ENCODE data around the gene ADAMTSL5.
A peak's percentile ranks its signal among the peaks of the same experiment; 100 is the strongest.
"Not testable (repeated sequence)": the region's sequence is repeated elsewhere in the genome, so short reads cannot be mapped to it uniquely, and the experiment has no call there.

The ADAMTSL5 gene, protein sequence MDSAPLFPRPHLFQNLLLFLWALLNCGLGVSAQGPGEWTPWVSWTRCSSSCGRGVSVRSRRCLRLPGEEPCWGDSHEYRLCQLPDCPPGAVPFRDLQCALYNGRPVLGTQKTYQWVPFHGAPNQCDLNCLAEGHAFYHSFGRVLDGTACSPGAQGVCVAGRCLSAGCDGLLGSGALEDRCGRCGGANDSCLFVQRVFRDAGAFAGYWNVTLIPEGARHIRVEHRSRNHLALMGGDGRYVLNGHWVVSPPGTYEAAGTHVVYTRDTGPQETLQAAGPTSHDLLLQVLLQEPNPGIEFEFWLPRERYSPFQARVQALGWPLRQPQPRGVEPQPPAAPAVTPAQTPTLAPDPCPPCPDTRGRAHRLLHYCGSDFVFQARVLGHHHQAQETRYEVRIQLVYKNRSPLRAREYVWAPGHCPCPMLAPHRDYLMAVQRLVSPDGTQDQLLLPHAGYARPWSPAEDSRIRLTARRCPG

GRCh38 chr19:1512671-1513498, at the start of gene ADAMTSL5:
Gene ADAMTSL5 (minus strand): TSS chr19:1513019. CDS start chr19:1510943, 2,076 bp downstream.
- H3K4me3 Mint-ChIP-seq = peak within 1 kb of the TSS; percentile 71
- no peaks in the 10 kb centered on the region for H3K9me3 Mint-ChIP-seq
- H3K4me1 Mint-ChIP-seq (ENCODE audit: low read depth) = peaks cover 3% of the 10 kb centered on the region
- peaks cover 18% of the 10 kb centered on the region for H3K27me3 Mint-ChIP-seq (ENCODE audit: low read depth)
- H3K36me3 Mint-ChIP-seq (ENCODE audit: low read depth) = no peaks in the 10 kb centered on the region
- no peak within 1 kb of the TSS for H3K27ac Mint-ChIP-seq

GRCh38 chr19:1561236-1561842, 48.5 kb upstream of the ADAMTSL5 start:
- H3K27ac Mint-ChIP-seq = no peak overlapping the region
- no peaks in the 10 kb centered on the region for H3K36me3 Mint-ChIP-seq (ENCODE audit: low read depth)
- no peaks in the 10 kb centered on the region for H3K4me1 Mint-ChIP-seq (ENCODE audit: low read depth)
- H3K4me3 Mint-ChIP-seq = no peak overlapping the region
- H3K9me3 Mint-ChIP-seq = no peaks in the 10 kb centered on the region
- H3K27me3 Mint-ChIP-seq (ENCODE audit: low read depth) = peaks cover 4% of the 10 kb centered on the region

GRCh38 chr19:1560286-1560882, 47.6 kb upstream of the ADAMTSL5 start:
- H3K4me3 Mint-ChIP-seq = no peak overlapping the region
- no peaks in the 10 kb centered on the region for H3K4me1 Mint-ChIP-seq (ENCODE audit: low read depth)
- no peaks in the 10 kb centered on the region for H3K36me3 Mint-ChIP-seq (ENCODE audit: low read depth)

GRCh38 chr19:1558552-1558951, 45.7 kb upstream of the ADAMTSL5 start:
- no peaks in the 10 kb centered on the region for H3K4me1 Mint-ChIP-seq (ENCODE audit: low read depth)
- no peaks in the 10 kb centered on the region for H3K36me3 Mint-ChIP-seq (ENCODE audit: low read depth)
- H3K9me3 Mint-ChIP-seq = no peaks in the 10 kb centered on the region
- H3K27ac Mint-ChIP-seq = no peak overlapping the region
- no peak overlapping the region for H3K4me3 Mint-ChIP-seq
- H3K27me3 Mint-ChIP-seq (ENCODE audit: low read depth) = no peaks in the 10 kb centered on the region

More at GRCh38 chr19:1560286-1560882, 47.6 kb upstream of the ADAMTSL5 start:
- H3K27ac Mint-ChIP-seq = no peak overlapping the region
- peaks cover 4% of the 10 kb centered on the region for H3K27me3 Mint-ChIP-seq (ENCODE audit: low read depth)
- H3K9me3 Mint-ChIP-seq = no peaks in the 10 kb centered on the region

DNA sequence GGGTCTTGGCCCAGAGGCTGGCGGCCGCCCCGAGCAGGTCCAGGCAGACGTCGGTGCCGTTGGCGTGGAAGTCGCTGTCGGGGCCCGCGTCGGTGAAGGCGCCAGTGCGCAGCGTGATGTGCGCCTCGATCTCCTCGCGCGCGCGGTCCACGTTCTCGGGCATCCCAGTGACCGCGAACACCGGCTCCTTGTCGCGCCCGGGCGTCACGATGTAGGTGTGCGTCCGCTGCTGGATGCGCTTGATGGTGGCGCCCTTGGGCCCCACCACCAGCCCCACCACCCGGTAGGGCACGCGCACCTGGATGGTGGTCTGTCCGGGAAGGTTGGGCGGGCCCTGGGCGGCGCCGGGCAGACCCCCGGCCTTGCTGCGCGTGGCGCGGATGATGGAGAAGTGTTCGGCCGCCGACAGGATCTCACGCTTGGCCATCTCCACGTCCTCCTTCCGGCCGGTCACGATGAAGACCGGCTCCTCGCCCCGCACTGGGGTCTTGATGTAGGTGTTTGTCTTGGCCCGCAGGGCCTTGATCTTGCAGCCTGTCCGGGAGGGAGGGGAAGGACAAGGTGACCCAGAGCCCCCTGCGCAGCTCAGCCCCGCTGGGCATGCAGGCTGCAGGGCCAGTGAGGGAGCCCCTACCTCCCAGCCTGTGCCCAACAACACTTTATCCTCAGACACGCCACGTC, 43.7 kb upstream of the ADAMTSL5 start:
- H3K9me3 Mint-ChIP-seq = no peaks in the 10 kb centered on the region
- no peaks in the 10 kb centered on the region for H3K27me3 Mint-ChIP-seq (ENCODE audit: low read depth)
- no peaks in the 10 kb centered on the region for H3K36me3 Mint-ChIP-seq (ENCODE audit: low read depth)
- H3K4me1 Mint-ChIP-seq (ENCODE audit: low read depth) = no peaks in the 10 kb centered on the region
- no peak overlapping the region for H3K4me3 Mint-ChIP-seq
- H3K27ac Mint-ChIP-seq = no peak overlapping the region

- Mint-ChIP-seq H3K27me3 (ENCODE audit: low read depth) (no peaks in the 10 kb centered on the region), H3K27ac (no peak overlapping the region), H3K4me3 (no peak overlapping the region), H3K4me1 (ENCODE audit: low read depth) (no peaks in the 10 kb centered on the region), H3K9me3 (no peaks in the 10 kb centered on the region), H3K36me3 (ENCODE audit: low read depth) (no peaks in the 10 kb centered on the region)
These were observed 42.9 kb upstream of the ADAMTSL5 start for GRCh38 chr19:1555487-1556389.

GRCh38 chr19:1554968-1555367, 42.1 kb upstream of the ADAMTSL5 start:
- H3K27me3 Mint-ChIP-seq (ENCODE audit: low read depth) = no peaks in the 10 kb centered on the region
- H3K27ac Mint-ChIP-seq = no peak overlapping the region
- no peak overlapping the region for H3K4me3 Mint-ChIP-seq
- H3K9me3 Mint-ChIP-seq = no peaks in the 10 kb centered on the region
- H3K4me1 Mint-ChIP-seq (ENCODE audit: low read depth) = no peaks in the 10 kb centered on the region
- H3K36me3 Mint-ChIP-seq (ENCODE audit: low read depth) = no peaks in the 10 kb centered on the region

- Mint-ChIP-seq H3K36me3 (ENCODE audit: low read depth) (no peaks in the 10 kb centered on the region), H3K4me1 (ENCODE audit: low read depth) (no peaks in the 10 kb centered on the region), H3K27me3 (ENCODE audit: low read depth) (peaks cover 3% of the 10 kb centered on the region), H3K27ac (no peak overlapping the region), H3K4me3 (no peak overlapping the region), H3K9me3 (no peaks in the 10 kb centered on the region)
These were observed 40.6 kb upstream of the ADAMTSL5 start for GRCh38 chr19:1553415-1553814.

- H3K4me1 Mint-ChIP-seq (ENCODE audit: low read depth) = no peaks in the 10 kb centered on the region
- peaks cover 7% of the 10 kb centered on the region for H3K27me3 Mint-ChIP-seq (ENCODE audit: low read depth)
- no peak overlapping the region for H3K27ac Mint-ChIP-seq
- H3K4me3 Mint-ChIP-seq = no peak overlapping the region
- H3K36me3 Mint-ChIP-seq (ENCODE audit: low read depth) = no peaks in the 10 kb centered on the region
- no peaks in the 10 kb centered on the region for H3K9me3 Mint-ChIP-seq
These were observed 38.5 kb upstream of the ADAMTSL5 start for GRCh38 chr19:1551068-1552040.

DNA sequence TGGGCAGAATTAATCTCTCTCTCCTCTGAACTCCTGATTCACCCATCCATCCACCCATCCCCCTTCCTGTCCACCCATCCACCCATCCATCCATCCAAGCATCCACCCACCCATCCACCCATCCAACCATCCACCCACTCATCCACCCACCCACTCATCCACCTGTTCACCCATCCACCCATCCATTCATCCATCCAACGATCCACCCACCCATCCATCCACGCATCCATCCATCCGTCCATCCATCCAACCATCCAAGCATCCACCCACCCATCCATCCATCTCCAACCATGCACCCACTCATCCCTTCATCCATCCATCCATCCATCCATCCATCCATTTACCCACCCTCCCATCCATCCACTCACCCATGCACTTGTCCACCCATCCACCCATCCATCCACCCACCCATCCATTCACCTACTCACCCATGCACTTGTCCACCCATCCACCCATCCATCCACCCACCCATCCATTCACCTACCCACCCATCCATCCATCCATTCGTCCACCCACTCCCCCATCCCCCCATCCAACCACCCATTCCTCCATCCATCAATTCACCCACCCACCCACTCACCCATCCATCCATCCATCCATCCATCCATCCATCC, 36.6 kb upstream of the ADAMTSL5 start:
- H3K9me3 Mint-ChIP-seq = no peaks in the 10 kb centered on the region
- no peaks in the 10 kb centered on the region for H3K36me3 Mint-ChIP-seq (ENCODE audit: low read depth)
- H3K27ac Mint-ChIP-seq = no peak overlapping the region
- H3K4me3 Mint-ChIP-seq = no peak overlapping the region
- H3K4me1 Mint-ChIP-seq (ENCODE audit: low read depth) = peaks cover 2% of the 10 kb centered on the region
- peaks cover 7% of the 10 kb centered on the region for H3K27me3 Mint-ChIP-seq (ENCODE audit: low read depth)

- Mint-ChIP-seq H3K27me3 (ENCODE audit: low read depth) (peaks cover 4% of the 10 kb centered on the region), H3K4me1 (ENCODE audit: low read depth) (peaks cover under 1% of the 10 kb centered on the region), H3K4me3 (no peak overlapping the region), H3K9me3 (no peaks in the 10 kb centered on the region), H3K27ac (no peak overlapping the region), H3K36me3 (ENCODE audit: low read depth) (no peaks in the 10 kb centered on the region)
These were observed 27.6 kb upstream of the ADAMTSL5 start for GRCh38 chr19:1540365-1540925.

GRCh38 chr19:1539749-1540148, 26.9 kb upstream of the ADAMTSL5 start:
- not testable (repeated sequence) for H3K27me3 Mint-ChIP-seq (ENCODE audit: low read depth); H3K4me3 Mint-ChIP-seq; H3K4me1 Mint-ChIP-seq (ENCODE audit: low read depth); H3K9me3 Mint-ChIP-seq; H3K36me3 Mint-ChIP-seq (ENCODE audit: low read depth); H3K27ac Mint-ChIP-seq

All from T-helper 1 cell treated with Interleukin-12 subunit alpha and Interleukin-12 subunit beta and Interleukin-4 antibody, amounts not matched to agents 30 μg/mL and 1 μg/mL, for 36 hours (primary cell).